Midbrain (tissue), 1 donor: ENCODE measurements around the gene GATB.

Experiments
- DNase-seq: peaks from one replicate; lab custom pipeline; 2025; lab: John Stamatoyannopoulos, UW

Gene GATB

GRCh38 chr4:151698213-151698612 lies 62.6 kb downstream of the GATB start:
- DNase-seq = no peak

GRCh38 chr4:151694961-151695720 lies 65.7 kb downstream of the GATB start:
- DNase-seq = no peak

- DNase-seq = no peak
These were observed 67.8 kb downstream of the GATB start for GRCh38 chr4:151692821-151693673.

DNA sequence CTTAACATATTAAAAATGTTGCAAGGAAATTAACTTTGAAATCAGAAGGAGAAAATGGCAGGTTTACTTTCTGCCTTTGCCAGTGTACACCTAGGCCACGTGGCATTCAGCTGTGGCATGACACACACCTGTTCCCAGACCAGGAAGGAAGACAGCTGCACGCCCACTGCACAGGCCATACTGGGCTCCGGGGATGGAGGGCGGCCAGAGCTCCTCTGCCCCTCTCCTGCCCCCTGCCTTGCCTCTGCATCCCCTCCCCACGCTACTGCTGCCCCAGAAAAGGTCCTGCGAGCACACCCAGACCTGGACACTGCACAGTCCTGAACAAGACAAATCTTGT lies 68.4 kb downstream of the GATB start:
- DNase-seq = no peak

GRCh38 chr4:151691639-151692442 lies 69.0 kb downstream of the GATB start:
- DNase-seq = no peak

DNA sequence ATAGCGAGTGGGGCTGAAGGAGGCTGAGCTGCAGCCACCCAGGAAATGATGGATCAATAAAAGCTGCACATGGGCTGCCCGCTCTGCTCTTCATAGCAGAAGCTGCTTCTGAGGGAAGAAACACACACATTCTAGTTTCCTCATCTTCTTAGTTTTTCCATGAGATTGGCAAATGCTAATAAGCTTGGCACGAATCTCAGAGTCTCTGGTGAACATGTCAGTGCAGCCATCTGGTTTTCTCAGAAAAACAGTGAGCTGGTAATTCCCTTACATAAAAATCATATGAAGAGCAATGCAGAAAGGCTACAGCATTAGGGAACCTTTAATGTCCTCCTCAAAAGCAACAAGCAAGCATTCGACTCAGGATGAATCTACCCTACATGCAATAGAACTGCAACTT lies 69.9 kb downstream of the GATB start:
- no peak for DNase-seq

- no peak for DNase-seq
These were observed 70.5 kb downstream of the GATB start for GRCh38 chr4:151690164-151690870.

DNA sequence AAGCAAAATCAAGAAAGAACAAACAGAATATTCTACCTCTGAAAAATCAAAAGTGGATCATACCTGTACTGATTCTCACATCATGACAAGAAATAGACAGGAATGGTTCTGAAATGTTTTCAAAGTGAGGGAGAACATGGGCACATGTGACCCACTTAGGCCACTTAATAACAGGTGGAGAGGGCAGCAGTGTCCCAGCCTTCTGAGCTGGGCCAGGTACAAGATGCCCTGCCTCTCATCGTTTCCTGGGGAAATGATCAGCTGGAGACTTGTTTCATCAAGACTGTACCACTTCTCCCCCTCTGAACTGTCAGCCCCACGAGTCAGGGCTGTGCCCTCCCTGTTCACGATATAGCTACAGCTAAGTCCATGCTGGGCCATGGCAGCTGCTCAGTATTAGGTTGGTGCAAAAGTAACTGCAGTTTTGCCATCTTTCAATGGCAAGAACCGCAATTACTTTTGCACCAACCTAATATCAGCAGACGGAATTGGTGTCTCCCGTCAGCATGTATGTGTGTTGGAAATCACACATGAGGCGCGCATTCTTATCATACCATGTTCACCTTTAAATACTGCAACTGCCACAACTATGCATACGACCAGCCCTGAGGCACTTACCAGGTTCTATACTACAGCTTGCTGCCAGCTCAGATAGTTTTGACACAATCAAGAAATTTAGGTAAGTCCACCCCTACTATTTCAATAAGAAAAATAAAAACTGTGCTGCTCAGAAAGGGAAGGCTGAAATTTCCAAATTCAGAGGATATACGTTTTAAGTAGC lies 71.4 kb downstream of the GATB start:
- no peak for DNase-seq

GRCh38 chr4:151688785-151689043 lies 72.1 kb downstream of the GATB start:
- no peak for DNase-seq

- no peak for DNase-seq
These were observed 72.6 kb downstream of the GATB start for GRCh38 chr4:151688003-151688784.

- DNase-seq = no peak
These were observed 73.7 kb downstream of the GATB start for GRCh38 chr4:151687021-151687640.

- no peak for DNase-seq
These were observed 75.5 kb downstream of the GATB start for GRCh38 chr4:151685303-151685702.

GRCh38 chr4:151681085-151681484 lies 79.7 kb downstream of the GATB start:
- DNase-seq = no peak

DNA sequence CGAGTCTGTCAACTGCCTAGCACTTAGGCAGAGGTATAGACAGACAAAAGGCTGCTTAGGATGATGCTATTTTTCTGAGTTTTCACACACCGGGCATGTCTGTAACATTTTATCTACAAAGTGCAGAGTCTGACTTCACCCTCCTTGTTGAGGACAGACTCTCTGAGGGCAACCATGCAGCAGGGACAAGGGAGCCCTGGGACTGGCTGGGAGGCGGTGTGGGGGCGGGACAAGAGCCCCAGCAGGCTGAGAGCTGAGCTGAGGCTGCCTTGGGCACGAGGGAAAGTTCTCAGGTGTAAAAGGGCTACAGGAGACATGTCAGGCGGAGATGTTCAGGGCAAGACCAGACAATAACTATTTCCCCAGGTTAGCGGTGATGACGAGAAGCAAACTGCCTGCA lies 81.6 kb downstream of the GATB start:
- no peak for DNase-seq

- no peak for DNase-seq
These were observed 82.5 kb downstream of the GATB start for GRCh38 chr4:151678048-151678872.

- no peak for DNase-seq
These were observed 83.6 kb downstream of the GATB start for GRCh38 chr4:151677193-151677592.

- DNase-seq = no peak
These were observed 84.5 kb downstream of the GATB start for GRCh38 chr4:151676301-151676700.

GRCh38 chr4:151675411-151675971 lies 85.3 kb downstream of the GATB start:
- DNase-seq = peak; percentile 58
